SJSA1 (cell line): ENCODE measurements around the gene PUS10. TPM values are rescaled to one million over a fixed set of nuclear protein-coding genes. Genes with fewer than 3 reads are reported as not detected.

ENCODE experiments used
- DNase-seq, 2 experiments: peaks; one replicate each; pipeline ENCODE4 v3.0.0-alpha.2; 2015 to 2020; ENCODE audit warnings: low spot score in 2 of 2, low read depth in 1 of 2
- H3K27ac ChIP-seq: fragments of 250-450 bp; sonication (Bioruptor Pico); 2 replicates; pipeline ENCODE4 v1.5.1; 2020; ENCODE audit warnings: mild to moderate bottlenecking, moderate library complexity
- H3K27me3 ChIP-seq: fragments of 250-450 bp; sonication (Bioruptor Pico); replicated peaks from 2 replicates; pipeline ENCODE4 v1.5.1; 2020; ENCODE audit warnings: mild to moderate bottlenecking, moderate library complexity
- H3K36me3 ChIP-seq: fragments of 250-450 bp; sonication (Bioruptor Pico); 2 replicates; pipeline ENCODE4 v1.5.1; 2020; ENCODE audit warnings: mild to moderate bottlenecking
- H3K4me1 ChIP-seq: fragments of 250-450 bp; sonication (Bioruptor Pico); replicated peaks from 2 replicates; pipeline ENCODE4 v1.6.1; 2021; ENCODE audit warnings: mild to moderate bottlenecking
- H3K4me3 ChIP-seq: fragments of 250-450 bp; sonication (Bioruptor Pico); 2 replicates; pipeline ENCODE4 v1.5.1; 2020; ENCODE audit warnings: mild to moderate bottlenecking
- H3K9me3 ChIP-seq: fragments of 250-450 bp; sonication (Bioruptor Pico); replicated peaks from 2 replicates; pipeline ENCODE4 v1.5.1; 2020; ENCODE audit warnings: mild to moderate bottlenecking
- total RNA-seq: library from RNA; depleted of rRNA; stranded (reverse); fragments of >200 nt; shearing (Covaris generic); gene quantifications from 2 replicates; pipeline ENCODE4 v1.2.3, GENCODE V29; 2014

Gene PUS10
- total RNA-seq, 1 experiment from 2014 or later = 6.4 TPM

- DNase-seq = no peak
- H3K27ac ChIP-seq = no peak overlapping the region
- H3K9me3 ChIP-seq = no peaks in the 10 kb centered on the region
- H3K27me3 ChIP-seq = no peaks in the 10 kb centered on the region
- no peaks in the 10 kb centered on the region for H3K36me3 ChIP-seq
- no peak overlapping the region for H3K4me3 ChIP-seq
- H3K4me1 ChIP-seq = no peaks in the 10 kb centered on the region
Observed at GRCh38 chr2:60976256-60976850, 41.7 kb downstream of the PUS10 start.

- Histone ChIP-seq H3K27me3 (no peaks in the 10 kb centered on the region), H3K4me3 (no peak overlapping the region), H3K9me3 (no peaks in the 10 kb centered on the region), H3K4me1 (no peaks in the 10 kb centered on the region), H3K36me3 (no peaks in the 10 kb centered on the region), H3K27ac (no peak overlapping the region)
- no peak for DNase-seq
Observed at GRCh38 chr2:60974652-60975051, 43.4 kb downstream of the PUS10 start.

GRCh38 chr2:60973705-60974104, 44.4 kb downstream of the PUS10 start:
- no peaks in the 10 kb centered on the region for H3K4me1 ChIP-seq
- H3K27me3 ChIP-seq = no peaks in the 10 kb centered on the region
- H3K27ac ChIP-seq = no peak overlapping the region
- H3K9me3 ChIP-seq = no peaks in the 10 kb centered on the region
- no peak overlapping the region for H3K4me3 ChIP-seq
- H3K36me3 ChIP-seq = no peaks in the 10 kb centered on the region
- no peak for DNase-seq

- Histone ChIP-seq H3K36me3 (no peaks in the 10 kb centered on the region), H3K4me3 (no peak overlapping the region), H3K27me3 (no peaks in the 10 kb centered on the region), H3K27ac (no peak overlapping the region), H3K9me3 (no peaks in the 10 kb centered on the region), H3K4me1 (no peaks in the 10 kb centered on the region)
- no peak for DNase-seq
Observed at GRCh38 chr2:60972889-60973656, 45.0 kb downstream of the PUS10 start.

- Histone ChIP-seq H3K27me3 (no peaks in the 10 kb centered on the region), H3K4me1 (no peaks in the 10 kb centered on the region), H3K9me3 (no peaks in the 10 kb centered on the region), H3K4me3 (no peak overlapping the region), H3K36me3 (no peaks in the 10 kb centered on the region), H3K27ac (no peak overlapping the region)
- no peak for DNase-seq
Observed at GRCh38 chr2:60966507-60967405, 51.3 kb downstream of the PUS10 start.

GRCh38 chr2:60965499-60965785, 52.6 kb downstream of the PUS10 start:
- DNase-seq = no peak

GRCh38 chr2:60964651-60965498, 53.2 kb downstream of the PUS10 start:
- no peak for DNase-seq
- H3K4me3 ChIP-seq = no peak overlapping the region

More at GRCh38 chr2:60965499-60965785, 52.6 kb downstream of the PUS10 start:
- no peak overlapping the region for H3K27ac ChIP-seq
- H3K4me1 ChIP-seq = no peaks in the 10 kb centered on the region
- no peaks in the 10 kb centered on the region for H3K36me3 ChIP-seq
- no peak overlapping the region for H3K4me3 ChIP-seq
- H3K9me3 ChIP-seq = no peaks in the 10 kb centered on the region
- H3K27me3 ChIP-seq = no peaks in the 10 kb centered on the region

GRCh38 chr2:60963190-60963589, 54.9 kb downstream of the PUS10 start:
- Histone ChIP-seq H3K4me3 (no peak overlapping the region), H3K27me3 (no peaks in the 10 kb centered on the region), H3K9me3 (no peaks in the 10 kb centered on the region), H3K27ac (no peak overlapping the region), H3K36me3 (no peaks in the 10 kb centered on the region), H3K4me1 (0 out of 2 replicates have a peak, but pooled peaks cover 4% of the 10 kb centered on the region)
- no peak for DNase-seq

More at GRCh38 chr2:60964651-60965498, 53.2 kb downstream of the PUS10 start:
- H3K27me3 ChIP-seq = no peaks in the 10 kb centered on the region
- H3K4me1 ChIP-seq = no peaks in the 10 kb centered on the region
- H3K36me3 ChIP-seq = no peaks in the 10 kb centered on the region
- no peaks in the 10 kb centered on the region for H3K9me3 ChIP-seq
- H3K27ac ChIP-seq = no peak overlapping the region

- Histone ChIP-seq H3K9me3 (no peaks in the 10 kb centered on the region), H3K4me3 (no peak overlapping the region), H3K27me3 (no peaks in the 10 kb centered on the region), H3K4me1 (0 out of 2 replicates have a peak, but pooled peaks cover 4% of the 10 kb centered on the region), H3K36me3 (no peaks in the 10 kb centered on the region), H3K27ac (no peak overlapping the region)
- DNase-seq = no peak
Observed at GRCh38 chr2:60962528-60962927, 55.5 kb downstream of the PUS10 start.

GRCh38 chr2:60961457-60961856, 56.6 kb downstream of the PUS10 start:
- no peaks in the 10 kb centered on the region for H3K9me3 ChIP-seq
- no peak for DNase-seq
- 0 out of 2 replicates have a peak, but pooled peaks cover 4% of the 10 kb centered on the region for H3K4me1 ChIP-seq
- H3K27me3 ChIP-seq = no peaks in the 10 kb centered on the region
- H3K4me3 ChIP-seq = no peak overlapping the region
- no peak overlapping the region for H3K27ac ChIP-seq
- H3K36me3 ChIP-seq = no peaks in the 10 kb centered on the region

GRCh38 chr2:60960706-60961105, 57.3 kb downstream of the PUS10 start:
- Histone ChIP-seq H3K9me3 (no peaks in the 10 kb centered on the region), H3K36me3 (no peaks in the 10 kb centered on the region), H3K4me1 (0 out of 2 replicates have a peak, but pooled peaks cover 4% of the 10 kb centered on the region), H3K27me3 (no peaks in the 10 kb centered on the region), H3K27ac (no peak overlapping the region), H3K4me3 (no peak overlapping the region)
- DNase-seq = no peak

GRCh38 chr2:60959501-60959900, 58.6 kb downstream of the PUS10 start:
- H3K9me3 ChIP-seq = no peaks in the 10 kb centered on the region
- 0 out of 2 replicates have a peak, but pooled peaks cover 4% of the 10 kb centered on the region for H3K4me1 ChIP-seq
- H3K4me3 ChIP-seq = no peak overlapping the region
- no peak overlapping the region for H3K27ac ChIP-seq
- no peaks in the 10 kb centered on the region for H3K36me3 ChIP-seq
- no peak for DNase-seq
- no peaks in the 10 kb centered on the region for H3K27me3 ChIP-seq

- H3K9me3 ChIP-seq = no peaks in the 10 kb centered on the region
- H3K27me3 ChIP-seq = no peaks in the 10 kb centered on the region
- H3K4me3 ChIP-seq = no peak overlapping the region
- peak in 1 of 2 experiments; percentile 2 for DNase-seq
- no peak overlapping the region for H3K27ac ChIP-seq
- 0 out of 2 replicates have a peak, but pooled peaks cover 4% of the 10 kb centered on the region for H3K4me1 ChIP-seq
- H3K36me3 ChIP-seq = no peaks in the 10 kb centered on the region
Observed at GRCh38 chr2:60958800-60959199, 59.3 kb downstream of the PUS10 start.
